Upper lobe of left lung (tissue), 4 donors: ENCODE measurements around the gene LCK.
A peak's percentile ranks its signal among the peaks of the same experiment; 100 is the strongest.

Source experiments
- POLR2A ChIP-seq, 4 donors: fragments of 450-650 bp; IDR thresholded peaks; one replicate each; pipeline ENCODE4 v1.5.1; 2016 to 2017; ENCODE audit warnings: antibody characterized with exemption in 4 of 4, mild to moderate bottlenecking in 2 of 4
- POLR2AphosphoS5 ChIP-seq, 2 donors: sonication (generic); formaldehyde crosslinking; IDR thresholded peaks; one replicate each; pipeline ENCODE4 v1.5.1; 2017; ENCODE audit warnings: antibody characterized with exemption in 2 of 2
- TF ChIP-seq, protein P1 (sequence below), 6 experiments: fragments of 450-650 bp in 4 of 6; fragments of 200-600 bp in 2 of 6; sonication (generic) in 2 of 6; IDR thresholded peaks; one replicate each; pipeline ENCODE4 v1.5.1; 2016 to 2019; ENCODE audit warnings: antibody characterized with exemption in 6 of 6

GRCh38 chr1:32215629-32216480 is 35.2 kb upstream of the LCK start:
- TF ChIP-seq, protein P1, sequence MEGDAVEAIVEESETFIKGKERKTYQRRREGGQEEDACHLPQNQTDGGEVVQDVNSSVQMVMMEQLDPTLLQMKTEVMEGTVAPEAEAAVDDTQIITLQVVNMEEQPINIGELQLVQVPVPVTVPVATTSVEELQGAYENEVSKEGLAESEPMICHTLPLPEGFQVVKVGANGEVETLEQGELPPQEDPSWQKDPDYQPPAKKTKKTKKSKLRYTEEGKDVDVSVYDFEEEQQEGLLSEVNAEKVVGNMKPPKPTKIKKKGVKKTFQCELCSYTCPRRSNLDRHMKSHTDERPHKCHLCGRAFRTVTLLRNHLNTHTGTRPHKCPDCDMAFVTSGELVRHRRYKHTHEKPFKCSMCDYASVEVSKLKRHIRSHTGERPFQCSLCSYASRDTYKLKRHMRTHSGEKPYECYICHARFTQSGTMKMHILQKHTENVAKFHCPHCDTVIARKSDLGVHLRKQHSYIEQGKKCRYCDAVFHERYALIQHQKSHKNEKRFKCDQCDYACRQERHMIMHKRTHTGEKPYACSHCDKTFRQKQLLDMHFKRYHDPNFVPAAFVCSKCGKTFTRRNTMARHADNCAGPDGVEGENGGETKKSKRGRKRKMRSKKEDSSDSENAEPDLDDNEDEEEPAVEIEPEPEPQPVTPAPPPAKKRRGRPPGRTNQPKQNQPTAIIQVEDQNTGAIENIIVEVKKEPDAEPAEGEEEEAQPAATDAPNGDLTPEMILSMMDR (IDR thresholded peaks at IDR 0.05): peak; percentile 65 to 78 (median 72)
- no peak for TF ChIP-seq POLR2AphosphoS5 (IDR thresholded peaks at IDR 0.05)
- no peak for TF ChIP-seq POLR2A (IDR thresholded peaks at IDR 0.05)
